ENCODE results near the gene MYBPC3. TPM values are rescaled to one million over a fixed set of nuclear protein-coding genes. Genes with fewer than 3 reads are reported as not detected.

MYBPC3 gene
- polyA plus RNA-seq, 5 donors = 0.03 TPM; not detected in 4

GRCh38 chr11:47387944-47388696 lies 35.6 kb upstream of the MYBPC3 start:
- DNase-seq = no peak

- DNase-seq = no peak
These were observed 32.0 kb upstream of the MYBPC3 start for GRCh38 chr11:47384498-47384897.

GRCh38 chr11:47383071-47383470 lies 30.6 kb upstream of the MYBPC3 start:
- no peak for DNase-seq

- DNase-seq = no peak
These were observed 27.6 kb upstream of the MYBPC3 start for GRCh38 chr11:47380078-47380477.

GRCh38 chr11:47379317-47379716 lies 26.8 kb upstream of the MYBPC3 start:
- no peak for DNase-seq

- no peak for DNase-seq
These were observed 26.3 kb upstream of the MYBPC3 start for GRCh38 chr11:47378836-47379170.

GRCh38 chr11:47378010-47378835 lies 25.7 kb upstream of the MYBPC3 start, which contains the start of gene SPI1:
Gene SPI1, minus strand, starts transcription at chr11:47378547. Its CDS starts 194 bp downstream, at chr11:47378353.
- DNase-seq = no peak

GRCh38 chr11:47377571-47378009 lies 25.1 kb upstream of the MYBPC3 start:
- DNase-seq = no peak

GRCh38 chr11:47376525-47377371 lies 24.2 kb upstream of the MYBPC3 start:
- DNase-seq = no peak

- DNase-seq = no peak
These were observed 23.6 kb upstream of the MYBPC3 start for GRCh38 chr11:47376107-47376524.

GRCh38 chr11:47375546-47376085 lies 23.1 kb upstream of the MYBPC3 start:
- DNase-seq = no peak

GRCh38 chr11:47375020-47375419 lies 22.5 kb upstream of the MYBPC3 start:
- no peak for DNase-seq

GRCh38 chr11:47374720-47375019 lies 22.2 kb upstream of the MYBPC3 start:
- no peak for DNase-seq

GRCh38 chr11:47373876-47374719 lies 21.6 kb upstream of the MYBPC3 start:
- peak; percentile 62 for DNase-seq

- DNase-seq = no peak
These were observed 19.9 kb upstream of the MYBPC3 start for GRCh38 chr11:47372422-47372821.

- no peak for DNase-seq
These were observed 17.2 kb upstream of the MYBPC3 start for GRCh38 chr11:47369676-47370075.

GRCh38 chr11:47366020-47366490 lies 13.6 kb upstream of the MYBPC3 start:
- no peak for DNase-seq

GRCh38 chr11:47361419-47361818 lies 8.9 kb upstream of the MYBPC3 start:
- DNase-seq = no peak

- DNase-seq = no peak
These were observed 7.8 kb upstream of the MYBPC3 start for GRCh38 chr11:47360341-47360740.

- DNase-seq = no peak
These were observed 7.1 kb upstream of the MYBPC3 start for GRCh38 chr11:47359586-47359985.

GRCh38 chr11:47359162-47359561 lies 6.7 kb upstream of the MYBPC3 start:
- DNase-seq = no peak

Data from right lung (tissue), 5 donors.